ENCODE measurements around the gene FRMPD1. TPM values are rescaled to one million over a fixed set of nuclear protein-coding genes. Genes with fewer than 3 reads are reported as not detected.

The FRMPD1 gene
- total and polyA plus RNA-seq, 2 of the 13 experiments (the other 11 are each of a cell fraction or from before 2014, with no cell fraction given), result not detected

- TF ChIP-seq ZZZ3 (CRISPR knock-in tag; IDR thresholded peaks at IDR 0.05; ENCODE audit: borderline replicate concordance) (peak; percentile 78; the same call in 1 of the 2 replicates), MYPOP (CRISPR knock-in tag; IDR thresholded peaks at IDR 0.05) (peak; percentile 62; the same call in 1 of the 2 replicates), ZSCAN12 (CRISPR knock-in tag; IDR thresholded peaks at IDR 0.05) (no peak), HNF4G (IDR thresholded peaks at IDR 0.05; ENCODE audit: borderline replicate concordance, low read depth, low read length) (no peak), HNF4G (CRISPR knock-in tag; IDR thresholded peaks at IDR 0.05; ENCODE audit: borderline replicate concordance, low read depth) (no peak), FOXK1 (CRISPR knock-in tag; IDR thresholded peaks at IDR 0.05; ENCODE audit: borderline replicate concordance, low read depth) (peak; percentile 55; the same call in 1 of the 2 replicates), ZNF138 (CRISPR knock-in tag; IDR thresholded peaks at IDR 0.05; ENCODE audit: low read depth) (peak; percentile 96), HCFC1 (IDR thresholded peaks at IDR 0.05; ENCODE audit: low read depth, low read length) (peak; percentile 56; the same call in 1 of the 2 replicates), ZNF329 (CRISPR knock-in tag; IDR thresholded peaks at IDR 0.05; ENCODE audit: low read depth) (no peak; the same call in 1 of the 2 replicates), ZNF558 (CRISPR knock-in tag; IDR thresholded peaks at IDR 0.05; ENCODE audit: borderline replicate concordance) (no peak), ZSCAN25 (CRISPR knock-in tag; IDR thresholded peaks at IDR 0.05) (peak; percentile 67), CBX2 (IDR thresholded peaks at IDR 0.05; ENCODE audit: low read depth, low read length) (no peak), CBX2 (CRISPR knock-in tag; IDR thresholded peaks at IDR 0.05; ENCODE audit: low read depth) (no peak), IRX3 (CRISPR knock-in tag; IDR thresholded peaks at IDR 0.05; ENCODE audit: borderline replicate concordance, low read depth) (no peak), PLSCR1 (CRISPR knock-in tag; IDR thresholded peaks at IDR 0.05; ENCODE audit: borderline replicate concordance) (no peak), POLR2G (IDR thresholded peaks at IDR 0.05; ENCODE audit: low read depth, low read length) (peak; percentile 98), TEAD2 (CRISPR knock-in tag; IDR thresholded peaks at IDR 0.05) (no peak), ATF7 (IDR thresholded peaks at IDR 0.05) (no peak), ATF7 (CRISPR knock-in tag; IDR thresholded peaks at IDR 0.05) (0 out of 2 replicates have a peak, but pooled peaks have one; percentile 44), FOSL1 (CRISPR knock-in tag; IDR thresholded peaks at IDR 0.05; ENCODE audit: borderline replicate concordance) (no peak), KAT2B (IDR thresholded peaks at IDR 0.05; ENCODE audit: borderline replicate concordance, low read depth, low read length) (no peak), CENPBD1 (CRISPR knock-in tag; IDR thresholded peaks at IDR 0.05; ENCODE audit: borderline replicate concordance, low read depth) (no peak), ZGPAT (CRISPR knock-in tag; IDR thresholded peaks at IDR 0.05) (peak; percentile 78), DRAP1 (CRISPR knock-in tag; IDR thresholded peaks at IDR 0.05) (peak; percentile 62; the same call in 1 of the 2 replicates), ZNF3 (CRISPR knock-in tag; IDR thresholded peaks at IDR 0.05) (no peak)
Measured at GRCh38 chr9:37784616-37785483, 134.1 kb downstream of the FRMPD1 start, which contains the start of gene EXOSC3 (continued).

Data from HepG2 (cell line).